NCI-H1417 treated with DMSO at 0.1 percent for 48 hours (cell line): ENCODE results near the gene CDH20.
A peak's percentile ranks its signal among the peaks of the same experiment; 100 is the strongest.

Experiments
- DNase-seq: peaks from one replicate; lab custom pipeline; 2025; lab: John Stamatoyannopoulos, UW

The CDH20 gene

GRCh38 chr18:61426492-61427053 is 93.3 kb downstream of the CDH20 start:
- DNase-seq = no peak

- DNase-seq = no peak
These were observed 95.0 kb downstream of the CDH20 start for GRCh38 chr18:61428266-61428665.

- DNase-seq = no peak
These were observed 99.4 kb downstream of the CDH20 start for GRCh38 chr18:61432590-61432989.

GRCh38 chr18:61435064-61435652 is 101.9 kb downstream of the CDH20 start:
- DNase-seq = no peak

- no peak for DNase-seq
These were observed 110.0 kb downstream of the CDH20 start for GRCh38 chr18:61443081-61443725.

DNA sequence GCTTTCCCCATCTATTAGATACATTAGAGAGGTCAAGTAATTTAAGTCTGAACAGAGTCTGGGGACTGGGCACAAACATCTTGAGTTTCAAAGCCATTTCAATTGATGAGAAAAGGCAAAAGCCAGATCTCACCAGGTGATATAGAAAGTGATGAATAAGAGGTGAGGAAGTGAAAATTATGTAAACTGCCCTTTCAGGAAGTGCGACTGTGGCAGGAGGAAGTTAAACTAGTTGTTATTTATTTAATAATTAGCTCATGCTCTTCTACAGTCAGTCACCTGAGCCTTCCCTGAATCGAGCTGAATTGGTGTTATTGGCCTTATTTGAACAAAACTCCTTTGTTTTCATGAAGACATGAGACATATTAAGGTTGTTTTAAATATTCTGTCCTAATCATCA is 115.1 kb downstream of the CDH20 start:
- no peak for DNase-seq

DNA sequence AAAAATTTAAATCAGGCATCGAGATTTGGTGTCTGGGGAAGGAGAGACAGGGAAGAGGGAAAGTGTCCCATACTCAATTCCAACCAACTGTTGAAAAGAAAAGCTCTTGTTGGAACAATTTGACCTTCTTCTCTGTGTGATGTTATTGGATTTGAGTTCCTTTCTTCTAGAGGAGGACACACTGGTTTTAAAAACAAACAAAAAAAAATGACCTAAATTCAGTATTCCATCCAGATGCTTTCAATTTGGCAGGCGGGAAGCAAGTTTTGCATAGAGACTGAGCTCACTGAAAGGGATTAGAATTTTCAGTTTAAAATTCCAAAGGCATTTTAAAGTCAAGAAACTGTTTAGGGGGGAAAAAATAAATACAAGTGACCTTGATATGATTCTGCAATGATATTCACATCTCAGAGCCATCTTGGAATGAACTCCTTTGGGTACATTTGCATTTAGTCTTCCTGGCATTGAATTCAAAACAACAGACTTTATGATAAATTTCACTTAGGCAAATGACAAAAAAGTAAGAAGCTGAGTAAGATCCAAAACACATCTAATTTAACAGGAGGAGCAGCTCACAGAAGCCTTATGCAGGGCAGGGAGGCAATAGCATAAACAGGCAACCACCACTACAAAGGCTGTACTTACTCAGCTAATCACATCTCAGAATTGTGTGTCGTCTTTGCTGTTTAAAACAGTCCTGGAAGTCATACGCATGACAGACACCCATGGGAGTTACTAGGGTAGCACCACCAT is 126.8 kb downstream of the CDH20 start:
- DNase-seq = no peak

GRCh38 chr18:61464551-61465142 is 131.4 kb downstream of the CDH20 start:
- DNase-seq = no peak

GRCh38 chr18:61466736-61467135 is 133.5 kb downstream of the CDH20 start:
- DNase-seq = no peak

DNA sequence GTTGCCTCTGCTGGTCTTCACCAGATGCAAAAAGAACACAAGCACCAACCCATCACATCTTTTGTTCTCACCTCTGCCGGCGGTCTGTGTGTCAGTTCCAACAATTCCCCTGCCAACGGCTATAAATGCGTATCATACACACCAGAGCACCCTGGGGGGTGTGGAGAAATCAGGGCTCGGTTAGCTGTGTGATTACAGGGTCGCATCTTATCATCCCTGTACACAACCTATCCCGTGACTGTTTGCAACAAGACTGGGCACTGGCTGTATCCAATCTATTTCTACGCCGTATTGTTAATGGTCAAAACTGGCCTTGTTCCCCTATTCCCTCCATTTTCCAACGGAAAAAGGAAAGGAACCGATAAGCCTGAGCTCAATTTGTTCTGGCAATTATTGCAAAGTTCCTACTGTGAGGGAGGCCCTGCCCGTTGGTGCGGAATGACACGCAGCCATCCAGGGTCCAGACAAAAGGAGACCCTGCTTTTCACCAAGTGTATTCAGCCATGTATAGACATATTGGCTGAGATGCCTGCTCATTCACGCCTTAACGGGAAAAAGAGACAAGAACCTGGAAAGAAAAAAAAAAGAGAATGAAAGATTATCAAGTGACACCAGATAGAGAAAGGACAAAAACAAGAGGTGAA is 136.9 kb downstream of the CDH20 start:
- no peak for DNase-seq

DNA sequence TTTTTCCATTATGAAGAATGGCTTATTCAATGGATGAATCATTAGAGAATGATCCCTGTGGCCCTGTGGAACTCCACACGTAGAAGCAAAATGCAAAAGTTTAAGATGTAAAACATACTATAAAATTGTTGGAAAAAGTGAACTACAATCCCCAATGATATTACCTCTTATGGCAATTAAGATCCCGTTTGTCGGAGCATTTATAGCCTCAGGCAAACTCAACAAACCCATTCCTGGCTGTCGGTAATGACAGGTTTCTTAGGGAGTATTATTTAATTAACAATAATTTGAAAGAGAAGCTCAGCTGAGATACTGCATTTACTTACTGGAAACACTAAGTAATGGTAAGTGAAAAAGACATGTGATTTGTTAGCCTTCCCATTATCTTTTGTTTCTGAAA is 138.3 kb downstream of the CDH20 start:
- DNase-seq = peak; percentile 74

GRCh38 chr18:61471942-61472341 is 138.7 kb downstream of the CDH20 start:
- no peak for DNase-seq

DNA sequence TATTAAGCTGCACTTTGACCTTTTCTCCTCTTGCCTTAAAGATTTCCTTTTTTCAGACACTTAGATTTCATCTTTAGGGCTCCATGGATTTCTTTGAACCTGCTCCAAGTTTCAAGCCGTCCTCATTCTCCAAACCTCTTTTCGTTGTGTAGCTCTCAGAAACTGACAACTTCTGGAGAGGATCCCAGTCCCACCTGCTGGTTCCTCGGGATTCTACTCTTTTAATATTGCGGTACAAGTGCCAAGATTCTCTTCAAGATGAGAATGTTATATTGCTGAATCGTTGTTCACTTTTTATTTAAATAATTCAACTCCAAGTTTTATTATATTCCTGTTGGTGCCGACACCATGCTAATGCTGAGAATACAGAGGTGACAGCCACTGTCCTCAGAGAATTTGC is 141.1 kb downstream of the CDH20 start:
- no peak for DNase-seq

GRCh38 chr18:61474918-61475317 is 141.7 kb downstream of the CDH20 start:
- no peak for DNase-seq

GRCh38 chr18:61475931-61476330 is 142.7 kb downstream of the CDH20 start:
- DNase-seq = no peak

- DNase-seq = no peak
These were observed 156.1 kb downstream of the CDH20 start for GRCh38 chr18:61489334-61489733.

- DNase-seq = no peak
These were observed 163.1 kb downstream of the CDH20 start for GRCh38 chr18:61496374-61496773.

GRCh38 chr18:61497422-61497821 is 164.2 kb downstream of the CDH20 start:
- DNase-seq = no peak

GRCh38 chr18:61502472-61502871 is 169.2 kb downstream of the CDH20 start:
- peak; percentile 63 for DNase-seq

DNA sequence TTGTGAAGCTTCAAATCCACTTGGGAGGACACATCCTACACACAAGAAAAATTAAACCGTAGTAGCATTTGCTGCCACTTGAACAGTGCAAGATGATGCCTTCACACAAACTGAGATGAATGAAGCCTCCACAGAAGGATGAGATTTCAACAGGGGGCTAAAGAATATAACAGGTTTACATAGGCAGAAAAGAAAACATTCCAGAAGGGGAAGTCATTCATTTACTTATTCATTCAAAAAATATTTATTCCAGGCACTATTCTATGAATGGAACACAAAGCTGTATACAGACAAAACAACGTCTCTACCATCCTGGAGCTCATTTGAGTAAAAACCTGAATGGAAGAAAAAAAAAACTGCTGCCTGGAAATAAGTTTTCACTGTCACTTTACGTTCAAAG is 170.5 kb downstream of the CDH20 start:
- no peak for DNase-seq

GRCh38 chr18:61528961-61529360 is 195.7 kb downstream of the CDH20 start:
- DNase-seq = no peak

DNA sequence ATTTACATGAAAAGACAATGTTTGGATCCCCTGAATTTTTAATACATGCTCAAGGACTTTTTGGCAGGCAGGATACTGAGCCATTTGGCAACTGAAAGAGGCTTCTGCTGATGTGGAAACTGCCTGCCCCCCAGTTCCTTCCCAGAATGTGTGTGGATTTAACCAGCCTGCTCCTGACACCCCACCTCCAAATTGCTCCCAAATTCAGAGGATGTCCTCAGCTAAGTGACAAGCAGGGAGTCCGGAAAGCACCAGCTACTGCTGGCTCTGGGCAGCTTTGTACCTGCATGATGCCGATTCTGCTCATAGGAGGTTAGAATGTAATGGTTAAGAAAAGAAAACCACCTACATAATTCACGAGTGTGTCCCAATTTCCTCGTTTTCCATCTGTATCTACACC is 197.5 kb downstream of the CDH20 start:
- no peak for DNase-seq
